Esophagus muscularis mucosa (tissue), 4 donors: ENCODE measurements around the gene PTF1A. TPM values are rescaled to one million over a fixed set of nuclear protein-coding genes. Genes with fewer than 3 reads are reported as not detected.

Source experiments
- DNase-seq: peaks from one replicate; pipeline ENCODE4 v3.0.0-alpha.2; 2017; ENCODE audit errors: extremely low spot score
- H3K27ac ChIP-seq, 4 donors: fragments of 200-600 bp; sonication (generic); replicated peaks in 1 of 4; 1 replicate in 3 of 4; 2 replicates in 1 of 4; pipeline ENCODE4 v1.5.1; 2016 to 2019; ENCODE audit warnings: mild to moderate bottlenecking in 1 of 4
- H3K27me3 ChIP-seq, 4 donors: fragments of 200-600 bp; sonication (generic); one replicate each; pipeline versions ENCODE4 v1.5.1 to v1.6.0; 2016 to 2019
- H3K36me3 ChIP-seq, 4 donors: fragments of 200-600 bp; sonication (generic); one replicate each; pipeline ENCODE4 v1.5.1; 2016 to 2019
- H3K4me1 ChIP-seq, 4 donors: fragments of 200-600 bp; sonication (generic); one replicate each; pipeline ENCODE4 v1.5.1; 2016 to 2019
- H3K4me3 ChIP-seq, 4 donors: fragments of 200-600 bp; sonication (generic); 1 replicate in 2 of 4; 2 replicates in 2 of 4; pipeline ENCODE4 v1.5.1; 2016 to 2019; ENCODE audit warnings: mild to moderate bottlenecking in 4 of 4, moderate library complexity in 1 of 4
- H3K9me3 ChIP-seq, 4 donors: fragments of 200-600 bp; sonication (generic); 1 replicate in 3 of 4; 2 replicates in 1 of 4; pipeline ENCODE4 v1.5.1; 2016 to 2019
- CTCF ChIP-seq, 3 experiments: fragments of 200-600 bp in 2 of 3; fragments of 450-650 bp in 1 of 3; sonication (generic) in 2 of 3; IDR thresholded peaks; one replicate each; pipeline ENCODE4 v1.5.1; 2017 to 2019; ENCODE audit warnings: antibody characterized with exemption in 3 of 3, mild to moderate bottlenecking in 2 of 3, moderate library complexity in 1 of 3
- EP300 ChIP-seq: sonication (generic); formaldehyde crosslinking; IDR thresholded peaks from one replicate; pipeline ENCODE4 v1.6.1; 2017; ENCODE audit warnings: antibody characterized with exemption
- POLR2A ChIP-seq: fragments of 450-650 bp; IDR thresholded peaks from one replicate; pipeline ENCODE4 v1.6.1; 2017; ENCODE audit warnings: antibody characterized with exemption, moderate library complexity, mild to moderate bottlenecking, low read depth
- POLR2AphosphoS5 ChIP-seq, 2 donors: sonication (generic); formaldehyde crosslinking; IDR thresholded peaks; one replicate each; pipeline ENCODE4 v1.6.1; 2017; ENCODE audit warnings: antibody characterized with exemption in 2 of 2
- WGBS: methylation state at CpG from one replicate; pipeline ENCODE4 v1.1.5; 2018; 5-methylcytosine and 5-hydroxymethylcytosine counted together
- intact Hi-C: fragments of 100-400 bp; cut with DNase I; formaldehyde crosslinking; loops from one replicate; pipeline ENCODE4 v1.15.1; 2023
- total RNA-seq, 4 donors: library from RNA; depleted of rRNA; stranded (reverse); fragments of >200 nt; gene quantifications; one replicate each; pipeline versions ENCODE4 v1.1.0 to v1.2.1, GENCODE V29; 2016

The PTF1A gene
- total RNA-seq, 4 donors from 2014 or later, result not detected

GRCh38 chr10:23194471-23194965 lies 2.4 kb downstream of the PTF1A start:
- H3K9me3 ChIP-seq, result no peaks in the 10 kb centered on the region
- H3K4me3 ChIP-seq, result no peak overlapping the region
- no peak overlapping the region for H3K27ac ChIP-seq
- H3K4me1 ChIP-seq, result peaks cover 8 to 40% (median 24%) of the 10 kb centered on the region in 4 donors
- DNase-seq, result peak; percentile 81
- intact Hi-C loops, result no loop called here
- WGBS, result 18% methylated on average over 5 of the region's 13 CpGs
- TF ChIP-seq CTCF (IDR thresholded peaks at IDR 0.05) (no peak), POLR2AphosphoS5 (IDR thresholded peaks at IDR 0.05) (no peak), POLR2A (no peak), EP300 (no peak)
- H3K36me3 ChIP-seq, result no peaks in the 10 kb centered on the region
- H3K27me3 ChIP-seq, result peaks cover 0 to 100% (median 35%) of the 10 kb centered on the region in 4 donors

GRCh38 chr10:23194966-23195845 lies 3.1 kb downstream of the PTF1A start:
- no peak for TF ChIP-seq POLR2A
- TF ChIP-seq POLR2AphosphoS5 (IDR thresholded peaks at IDR 0.05), result no peak
- TF ChIP-seq CTCF (IDR thresholded peaks at IDR 0.05), result no peak
- no peak for TF ChIP-seq EP300
- Histone ChIP-seq H3K27me3 (peaks cover 0 to 100% (median 37%) of the 10 kb centered on the region in 4 donors), H3K27ac (no peak overlapping the region), H3K36me3 (no peaks in the 10 kb centered on the region), H3K4me1 (peaks cover 8 to 40% (median 24%) of the 10 kb centered on the region in 4 donors), H3K9me3 (no peaks in the 10 kb centered on the region), H3K4me3 (no peak overlapping the region)
- intact Hi-C loops, result no loop called here
- WGBS, result 8% methylated on average over 19 of the region's 70 CpGs
- peak; percentile 87 for DNase-seq

- Histone ChIP-seq H3K27ac (no peak overlapping the region), H3K9me3 (no peaks in the 10 kb centered on the region), H3K4me1 (peaks cover 8 to 40% (median 24%) of the 10 kb centered on the region in 4 donors), H3K36me3 (no peaks in the 10 kb centered on the region), H3K27me3 (peaks cover 0 to 100% (median 39%) of the 10 kb centered on the region in 4 donors), H3K4me3 (no peak overlapping the region)
- 13% methylated on average over 13 of the region's 13 CpGs for WGBS
- DNase-seq, result peak; percentile 64
- intact Hi-C loops, result no loop called here
- TF ChIP-seq EP300 (no peak), POLR2AphosphoS5 (IDR thresholded peaks at IDR 0.05) (no peak), POLR2A (no peak), CTCF (IDR thresholded peaks at IDR 0.05) (no peak)
Observed at GRCh38 chr10:23195846-23196600, 3.9 kb downstream of the PTF1A start.

GRCh38 chr10:23196915-23197314 lies 4.8 kb downstream of the PTF1A start:
- intact Hi-C loops, result no loop called here
- H3K27me3 ChIP-seq, result peaks cover 0 to 99% (median 32%) of the 10 kb centered on the region in 4 donors

More at GRCh38 chr10:23196915-23197314, 4.8 kb downstream of the PTF1A start:
- WGBS, result 18% methylated on average over 3 of the region's 3 CpGs
- peak; percentile 45 for DNase-seq
- Histone ChIP-seq H3K4me1 (peaks cover 8 to 32% (median 20%) of the 10 kb centered on the region in 4 donors), H3K4me3 (no peak overlapping the region), H3K36me3 (no peaks in the 10 kb centered on the region), H3K27ac (no peak overlapping the region), H3K9me3 (no peaks in the 10 kb centered on the region)
- no peak for TF ChIP-seq POLR2AphosphoS5 (IDR thresholded peaks at IDR 0.05)
- no peak for TF ChIP-seq CTCF (IDR thresholded peaks at IDR 0.05)
- no peak for TF ChIP-seq POLR2A
- TF ChIP-seq EP300, result no peak
